Activated effector memory CD4-positive, alpha-beta T cell treated with anti-CD3 and anti-CD28 coated beads, Interleukin-2, amount 50 U/mL, for 16 hours (primary cell): ENCODE measurements around the gene C16orf95.
"Not testable (repeated sequence)": the region's sequence is repeated elsewhere in the genome, so short reads cannot be mapped to it uniquely, and the experiment has no call there.

Experiments used
- DNase-seq: peaks from one replicate; pipeline ENCODE4 v3.0.0-alpha.2; 2020

The C16orf95 gene

GRCh38 chr16:87345726-87346424 is 28.7 kb upstream of the C16orf95 start:
- DNase-seq, result no peak

GRCh38 chr16:87344931-87345631 is 27.9 kb upstream of the C16orf95 start:
- peak; percentile 80 for DNase-seq

- DNase-seq, result no peak
Measured at GRCh38 chr16:87344165-87344930, 27.2 kb upstream of the C16orf95 start.

- no peak for DNase-seq
Measured at GRCh38 chr16:87343753-87344050, 26.5 kb upstream of the C16orf95 start.

- DNase-seq, result no peak
Measured at GRCh38 chr16:87342978-87343752, 26.0 kb upstream of the C16orf95 start.

GRCh38 chr16:87342504-87342903 is 25.3 kb upstream of the C16orf95 start:
- DNase-seq, result no peak

- no peak for DNase-seq
Measured at GRCh38 chr16:87340198-87340597, 23.0 kb upstream of the C16orf95 start.

GRCh38 chr16:87339724-87340105 is 22.5 kb upstream of the C16orf95 start:
- DNase-seq, result not testable (repeated sequence)

- DNase-seq, result no peak
Measured at GRCh38 chr16:87339086-87339723, 22.0 kb upstream of the C16orf95 start.

GRCh38 chr16:87338155-87338765 is 21.1 kb upstream of the C16orf95 start:
- DNase-seq, result no peak

- no peak for DNase-seq
Measured at GRCh38 chr16:87337262-87337771, 20.1 kb upstream of the C16orf95 start.

GRCh38 chr16:87336434-87337240 is 19.4 kb upstream of the C16orf95 start:
- no peak for DNase-seq

- no peak for DNase-seq
Measured at GRCh38 chr16:87335625-87336433, 18.6 kb upstream of the C16orf95 start.

- DNase-seq, result no peak
Measured at GRCh38 chr16:87334651-87335624, 17.7 kb upstream of the C16orf95 start.

- DNase-seq, result no peak
Measured at GRCh38 chr16:87333581-87334331, 16.6 kb upstream of the C16orf95 start.

- DNase-seq, result no peak
Measured at GRCh38 chr16:87333101-87333500, 15.9 kb upstream of the C16orf95 start.

- DNase-seq, result no peak
Measured at GRCh38 chr16:87332150-87332549, 15.0 kb upstream of the C16orf95 start.

- no peak for DNase-seq
Measured at GRCh38 chr16:87331241-87331801, 14.1 kb upstream of the C16orf95 start.
